ENCODE results near the gene PF4V1. TPM values are rescaled to one million over a fixed set of nuclear protein-coding genes. Genes with fewer than 3 reads are reported as not detected.

The PF4V1 gene
- total and polyA plus RNA-seq, 2 of the 13 experiments (the other 11 are each of a cell fraction or from before 2014, with no cell fraction given) = not detected

GRCh38 chr4:73883306-73883705, 30.2 kb downstream of the PF4V1 start:
- intact Hi-C loops (cut with micrococcal nuclease; ENCODE audit: unreplicated experiment) (no loop called here), in situ Hi-C loops (cut with HindIII; ENCODE audit: extremely low pct_ligation_motif_present, low pct_unique_long_range_greater_than_20kb) (no loop called here)
- no TSS peak for BruUV-seq (replicated peaks)
- Histone ChIP-seq H3K27me3 (ENCODE audit: control insufficient read depth in 1 of 2, insufficient read depth in 2 of 2, low read length in 2 of 2) (no peaks in the 10 kb centered on the region), H3K4me1 (ENCODE audit: insufficient read depth, low read length) (no peaks in the 10 kb centered on the region), H3K4me2 (ENCODE audit: low read depth, low read length) (no peak overlapping the region), H2AFZ (ENCODE audit: low read length) (no peak overlapping the region), H4K20me1 (ENCODE audit: insufficient read depth, low read length) (no peaks in the 10 kb centered on the region), H3K9me3 (ENCODE audit: low read length) (no peaks in the 10 kb centered on the region), H3K4me3 (replicated peaks in 1 of 3; ENCODE audit: insufficient read depth in 1 of 3, low read depth in 2 of 3, low read length in 3 of 3) (no peak overlapping the region), H3K27ac (ENCODE audit: extremely low read length, insufficient read depth, low read length) (no peak overlapping the region), H3K9ac (ENCODE audit: insufficient read depth, low read depth, low read length) (no peak overlapping the region), H3K79me2 (ENCODE audit: insufficient read depth, low read length) (no peaks in the 10 kb centered on the region), H3K36me3 (replicated peaks in 1 of 2; ENCODE audit: control insufficient read depth in 1 of 2, insufficient read depth in 2 of 2, low read length in 2 of 2) (no peaks in the 10 kb centered on the region)
- DNase-seq (ENCODE audit: low spot score) (no peak), ATAC-seq (no peak), FAIRE-seq (no peak)
- CTCF ChIA-PET (ENCODE audit: low intra/inter-chr PET ratio, low total read pairs) = no interaction called here
- 0% methylated on average over 1 of the region's 1 CpG for WGBS (ENCODE audit: low lambda C conversion rate)
- POLR2A ChIA-PET = no interaction called here
- TF ChIP-seq MAZ (IDR thresholded peaks at IDR 0.05; ENCODE audit: borderline replicate concordance, low read depth, low read length) = no peak
- TF ChIP-seq MAZ (CRISPR knock-in tag; IDR thresholded peaks at IDR 0.05; ENCODE audit: low read depth) = no peak
- no peak for TF ChIP-seq ZKSCAN5 (CRISPR knock-in tag; IDR thresholded peaks at IDR 0.05)
- no peak for TF ChIP-seq ZBTB14 (CRISPR knock-in tag; IDR thresholded peaks at IDR 0.05)
- no peak for TF ChIP-seq E2F1 (CRISPR knock-in tag; IDR thresholded peaks at IDR 0.05)
- no peak for TF ChIP-seq RORA (CRISPR knock-in tag; IDR thresholded peaks at IDR 0.05)
- no peak for TF ChIP-seq ZUFSP (CRISPR knock-in tag; IDR thresholded peaks at IDR 0.05; ENCODE audit: borderline replicate concordance)
- no peak for TF ChIP-seq HNRNPK (IDR thresholded peaks at IDR 0.05; ENCODE audit: low read depth, low read length, poor library complexity, severe bottlenecking)
- TF ChIP-seq KDM6A (CRISPR knock-in tag; IDR thresholded peaks at IDR 0.05; ENCODE audit: low read depth) = no peak
- no peak for TF ChIP-seq KDM5B (CRISPR knock-in tag; IDR thresholded peaks at IDR 0.05; ENCODE audit: borderline replicate concordance)
- no peak for TF ChIP-seq ZBTB34 (CRISPR knock-in tag; IDR thresholded peaks at IDR 0.05)
- no peak for TF ChIP-seq RFXAP (CRISPR knock-in tag; IDR thresholded peaks at IDR 0.05; ENCODE audit: borderline replicate concordance)
- TF ChIP-seq RBM39 (IDR thresholded peaks at IDR 0.05; ENCODE audit: low read depth, low read length, poor library complexity, severe bottlenecking) = no peak
